Cardiac fibroblast (primary cell): ENCODE data around the gene PNPLA4.

ENCODE experiments used
- DNase-seq, 2 donors: peaks; one replicate each; pipeline versions ENCODE4 v3.0.0 to v3.0.0-alpha.2; 2010; ENCODE audit warnings: low read depth in 2 of 2
- H3K4me3 ChIP-seq, 2 donors: replicated peaks in 1 of 2; 1 replicate in 1 of 2; 2 replicates in 1 of 2; pipeline ENCODE4 v1.5.1; 2011; ENCODE audit warnings: low read depth in 2 of 2, low read length in 2 of 2, mild to moderate bottlenecking in 2 of 2, moderate library complexity in 1 of 2
- TF ChIP-seq, protein P1 (sequence below): IDR thresholded peaks from one replicate; pipeline ENCODE4 v1.5.1; 2011; ENCODE audit warnings: low read depth, mild to moderate bottlenecking, low read length, inconsistent platforms

PNPLA4 gene

DNA sequence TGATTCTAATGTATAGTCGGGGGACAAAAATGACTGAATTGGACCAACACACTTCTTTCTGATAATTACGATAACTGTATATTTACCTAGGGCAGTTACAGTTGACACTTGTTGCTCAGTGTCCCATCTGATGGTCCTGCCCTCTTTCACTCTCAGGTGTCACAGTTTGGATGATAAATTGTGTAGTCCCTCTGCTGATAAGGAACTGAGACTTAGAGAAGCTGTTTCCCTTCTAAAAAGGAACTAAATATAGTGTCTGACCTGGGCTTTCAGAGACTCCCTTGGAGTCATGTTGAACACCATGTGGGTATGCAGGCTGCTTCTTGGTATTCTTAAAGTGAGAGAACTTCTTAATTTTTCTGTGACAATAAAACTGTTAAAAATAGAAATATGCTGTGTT, 23.7 kb upstream of the PNPLA4 start:
- DNase-seq, result no peak
- TF ChIP-seq, protein P1, sequence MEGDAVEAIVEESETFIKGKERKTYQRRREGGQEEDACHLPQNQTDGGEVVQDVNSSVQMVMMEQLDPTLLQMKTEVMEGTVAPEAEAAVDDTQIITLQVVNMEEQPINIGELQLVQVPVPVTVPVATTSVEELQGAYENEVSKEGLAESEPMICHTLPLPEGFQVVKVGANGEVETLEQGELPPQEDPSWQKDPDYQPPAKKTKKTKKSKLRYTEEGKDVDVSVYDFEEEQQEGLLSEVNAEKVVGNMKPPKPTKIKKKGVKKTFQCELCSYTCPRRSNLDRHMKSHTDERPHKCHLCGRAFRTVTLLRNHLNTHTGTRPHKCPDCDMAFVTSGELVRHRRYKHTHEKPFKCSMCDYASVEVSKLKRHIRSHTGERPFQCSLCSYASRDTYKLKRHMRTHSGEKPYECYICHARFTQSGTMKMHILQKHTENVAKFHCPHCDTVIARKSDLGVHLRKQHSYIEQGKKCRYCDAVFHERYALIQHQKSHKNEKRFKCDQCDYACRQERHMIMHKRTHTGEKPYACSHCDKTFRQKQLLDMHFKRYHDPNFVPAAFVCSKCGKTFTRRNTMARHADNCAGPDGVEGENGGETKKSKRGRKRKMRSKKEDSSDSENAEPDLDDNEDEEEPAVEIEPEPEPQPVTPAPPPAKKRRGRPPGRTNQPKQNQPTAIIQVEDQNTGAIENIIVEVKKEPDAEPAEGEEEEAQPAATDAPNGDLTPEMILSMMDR, result no peak
- H3K4me3 ChIP-seq, result no peak overlapping the region

DNA sequence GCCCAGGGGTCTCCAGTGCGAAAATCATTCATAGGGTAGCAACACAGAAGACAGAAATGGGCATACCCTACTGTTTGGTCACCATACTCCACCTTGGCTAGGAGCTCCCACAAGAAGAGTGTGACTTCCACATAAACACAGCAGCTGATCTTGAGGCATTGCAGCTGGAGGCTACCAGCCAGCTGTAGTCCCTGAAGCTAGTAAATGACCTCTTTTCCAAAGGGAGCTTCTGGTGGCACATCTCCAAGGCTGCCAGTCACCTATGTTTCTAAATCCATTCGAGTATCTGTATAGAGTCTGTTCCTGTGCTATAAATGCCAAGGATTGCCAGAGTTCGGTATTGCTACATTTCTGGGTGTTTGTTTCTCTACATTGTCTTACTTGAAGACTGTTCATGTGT, 21.3 kb upstream of the PNPLA4 start:
- H3K4me3 ChIP-seq, result no peak overlapping the region
- TF ChIP-seq, protein P1, result no peak
- DNase-seq, result no peak

DNA sequence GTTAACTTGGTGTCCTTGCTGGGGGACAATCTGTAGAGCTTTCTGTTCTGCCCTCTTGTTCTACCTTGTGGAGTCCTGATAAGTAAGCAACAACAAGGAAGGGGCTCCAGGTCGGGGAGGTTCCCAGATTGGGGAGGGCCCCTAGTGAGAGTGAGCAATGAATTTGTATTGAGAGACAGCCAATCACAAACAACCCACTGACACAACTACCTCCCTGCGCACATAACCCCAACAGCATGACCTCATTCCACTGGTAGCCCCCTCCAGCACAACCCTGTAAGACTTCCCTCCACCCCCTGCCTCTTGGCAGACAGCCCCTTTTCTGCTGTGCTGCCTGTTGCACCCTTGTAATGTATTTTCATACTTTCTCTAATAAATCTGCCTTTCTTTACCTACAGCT, 19.7 kb upstream of the PNPLA4 start:
- TF ChIP-seq, protein P1, result no peak
- no peak for DNase-seq
- H3K4me3 ChIP-seq, result no peak overlapping the region

DNA sequence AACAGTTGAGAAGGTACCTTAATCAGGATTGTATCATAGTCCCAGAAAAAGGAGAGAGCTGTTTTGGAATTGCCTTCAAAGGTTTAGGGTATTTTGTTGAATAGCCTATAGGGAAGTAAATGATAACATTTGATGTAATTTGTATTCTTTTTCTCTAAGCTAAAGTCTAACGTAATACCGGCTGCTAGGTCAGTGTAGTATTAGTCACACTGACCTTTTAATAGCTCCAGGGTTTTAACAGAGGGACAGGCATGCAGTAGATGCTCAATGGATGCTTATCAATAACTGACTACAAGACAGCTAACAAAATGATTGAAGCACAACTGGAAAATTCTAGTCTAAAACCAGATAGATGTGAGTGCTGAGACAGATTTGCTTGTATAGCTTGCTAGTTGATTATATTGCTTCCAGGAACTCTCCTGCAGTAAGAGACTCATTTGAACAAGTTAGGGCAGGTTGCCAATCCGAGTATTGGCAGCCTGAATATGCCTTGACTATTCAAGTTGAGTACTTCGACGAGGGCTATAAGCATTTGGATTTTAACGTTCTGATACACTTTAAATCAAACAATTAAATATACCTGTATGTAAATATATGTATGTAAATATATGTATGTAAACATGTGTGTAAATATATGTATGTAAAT, 16.5 kb upstream of the PNPLA4 start:
- H3K4me3 ChIP-seq, result no peak overlapping the region
- TF ChIP-seq, protein P1, result no peak
- DNase-seq, result no peak

DNA sequence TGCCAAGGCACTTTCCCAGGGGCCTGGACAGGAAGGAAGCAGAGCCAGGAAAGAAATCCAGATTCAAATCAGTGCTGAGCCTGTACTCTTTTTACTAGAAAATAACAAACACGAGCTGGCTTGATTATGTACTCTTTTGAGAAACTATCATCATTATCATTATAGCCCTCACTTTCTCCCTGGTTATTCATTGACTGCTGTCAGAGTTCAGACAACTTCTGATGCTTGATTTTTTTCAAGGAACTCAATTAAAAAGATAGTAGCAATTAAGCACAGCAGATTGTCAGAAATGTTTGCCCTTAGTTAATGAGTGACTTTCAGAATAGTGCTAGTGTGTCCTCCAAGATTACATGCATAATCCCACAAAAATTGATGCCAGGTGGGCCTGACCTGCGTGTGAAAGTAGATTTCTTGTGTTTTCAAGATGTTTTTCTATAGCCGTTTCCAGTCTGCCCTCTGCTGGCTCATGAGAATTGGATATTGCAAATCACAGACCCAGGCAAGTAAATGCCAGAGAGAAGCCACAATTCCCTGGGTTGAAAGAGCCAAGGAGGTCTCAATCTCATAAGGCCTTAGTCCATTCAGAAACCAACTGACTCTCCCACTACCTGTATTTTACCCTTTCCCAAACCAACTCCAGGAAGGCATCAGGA, 14.3 kb upstream of the PNPLA4 start:
- TF ChIP-seq, protein P1, result peak; percentile 15
- peak; percentile 11 to 22 for DNase-seq
- no peak overlapping the region for H3K4me3 ChIP-seq

DNA sequence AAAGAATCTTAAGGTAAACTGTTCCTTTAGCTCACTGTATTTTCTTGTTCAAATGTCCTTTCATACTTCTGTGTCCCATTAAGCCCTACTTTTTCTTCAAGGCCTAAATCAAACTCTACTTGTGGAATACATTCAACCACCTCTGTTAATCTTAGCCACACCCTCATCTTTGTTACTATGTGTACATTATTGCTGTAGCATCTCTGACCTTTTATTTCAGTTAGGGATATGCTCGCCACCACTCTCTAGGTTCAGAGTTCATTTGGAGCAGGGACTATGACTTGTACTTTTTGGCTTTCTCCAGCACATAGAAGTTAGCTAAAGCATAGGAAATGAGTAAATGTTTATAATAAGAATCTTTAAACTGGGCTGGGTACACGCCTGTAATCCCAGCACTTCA, 6.8 kb upstream of the PNPLA4 start:
- TF ChIP-seq, protein P1, result no peak

More for the DNA sequence above, 6.8 kb upstream of the PNPLA4 start:
- no peak for DNase-seq
- H3K4me3 ChIP-seq, result no peak overlapping the region
